Left ventricle myocardium superior (tissue), 1 donor: ENCODE results near the gene NFAT5. TPM values are rescaled to one million over a fixed set of nuclear protein-coding genes. Genes with fewer than 3 reads are reported as not detected.

Source experiments
- ATAC-seq: fragments of 200-7000 bp; cut with Tn5 transposase; one replicate; pipeline ENCODE4 v1.9.1; 2020; ENCODE audit warnings: mild to moderate bottlenecking, moderate library complexity
- DNase-seq: peaks from one replicate; pipeline ENCODE4 v3.0.0-alpha.2; 2020
- intact Hi-C: fragments of 100-400 bp; cut with micrococcal nuclease; formaldehyde crosslinking; loops from one replicate; pipeline ENCODE4 v1.11.0; 2022
- microRNA-seq: library from miRNA; unstranded; fragments of <30 nt; microRNA quantifications from one replicate; pipeline ENCODE4 v1.2.0, GENCODE V29; 2020; ENCODE audit warnings: borderline number of aligned reads
- total RNA-seq: library from RNA; stranded (reverse); fragmentation: NEBNext Ultra II Directional; extraction: Animal tissue kit (Norgen Biotek cat#: 25700); gene quantifications from one replicate; pipeline ENCODE4 v1.2.1, GENCODE V29; 2021
- donor health status: DM: no; HTN: yes; CAD: no; lungs with severe emphysema.

NFAT5 gene
- total RNA-seq, 1 donor from 2014 or later = 14.3 TPM

DNA sequence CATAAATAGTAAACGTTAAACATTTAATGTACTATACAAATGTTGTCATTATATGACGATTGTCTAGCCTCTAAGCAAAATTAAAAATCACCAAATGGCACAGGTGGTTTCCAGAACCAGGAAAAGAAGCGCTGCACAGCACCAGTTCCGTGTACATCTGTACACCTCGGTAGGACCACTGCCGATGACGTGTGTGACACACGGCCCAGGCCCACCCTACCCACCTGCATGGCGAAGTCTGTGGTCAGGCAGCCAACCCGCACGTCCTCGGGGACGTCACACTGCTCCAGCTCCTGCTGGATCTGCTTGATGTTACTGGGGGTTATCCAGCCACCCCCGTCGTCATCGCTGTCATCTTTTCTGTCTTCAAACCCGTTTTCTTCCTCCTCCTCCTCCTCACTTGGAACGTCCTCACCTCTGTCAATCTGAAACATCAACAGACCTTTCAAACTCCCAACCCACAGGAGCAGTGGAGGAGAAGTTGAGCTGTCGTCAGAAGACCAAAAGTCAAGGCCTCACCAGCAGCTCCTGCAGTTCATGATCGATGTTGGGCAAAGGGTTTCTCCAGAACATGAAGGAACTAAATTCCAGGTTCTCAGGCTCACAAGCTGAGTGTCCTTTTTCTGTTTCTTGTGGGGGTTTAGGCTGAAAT lies 183.1 kb downstream of the NFAT5 start:
- intact Hi-C loops = no loop called here
- DNase-seq (no peak), ATAC-seq (no peak)

DNA sequence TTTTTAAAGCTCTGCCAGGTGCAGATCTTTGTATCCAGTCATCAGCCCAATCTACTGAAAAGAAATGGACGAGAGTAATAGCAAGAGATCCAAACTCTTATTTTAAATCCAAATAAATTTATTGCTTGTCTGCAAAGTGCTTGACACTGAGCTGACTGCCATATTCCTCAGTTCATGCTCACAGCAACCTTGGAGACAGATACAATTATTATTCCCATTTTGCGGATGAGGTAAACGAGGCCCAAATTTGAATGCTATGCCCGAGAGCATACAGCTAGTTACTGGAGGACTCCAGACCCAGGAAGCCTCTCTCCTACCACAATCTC lies 188.3 kb downstream of the NFAT5 start:
- no peak for ATAC-seq
- DNase-seq = no peak
- intact Hi-C loops = loop anchor here (10.0 kb wide), 1 partner anchor 49 kb away; no protein-coding TSS in a partner anchor

Small RNA genes within 50 kb of the gene (microRNA-seq; reads per million reads assigned to microRNA genes)
- gene MIR1538 = not detected

Other genes starting within 250 kb of the NFAT5 start
- gene PDF, start 235.4 kb upstream of the NFAT5 start, total RNA-seq = 7.2 TPM
- 25.9 TPM for gene COG8, start 226.4 kb upstream of the NFAT5 start, total RNA-seq
- 8.0 TPM for gene NIP7, start 226.2 kb upstream of the NFAT5 start, total RNA-seq
- not detected for gene TMED6, start 214.2 kb upstream of the NFAT5 start, total RNA-seq
- gene TERF2, start 180.0 kb upstream of the NFAT5 start, total RNA-seq = 26.8 TPM
- 59.8 TPM for gene CYB5B, start 141.3 kb upstream of the NFAT5 start, total RNA-seq
- 36.2 TPM for gene NQO1, start 160.6 kb downstream of the NFAT5 start, total RNA-seq
- gene NOB1, start 189.0 kb downstream of the NFAT5 start, total RNA-seq = 16.8 TPM
- 17.2 TPM for gene WWP2, start 196.4 kb downstream of the NFAT5 start, total RNA-seq